C4-2B (cell line): Measurements from ENCODE around the gene FRK.

ENCODE experiments used
- ZFX ChIP-seq: fragments of 450-650 bp; IDR thresholded peaks from 2 replicates; pipeline ENCODE4 v1.6.1; 2017
- TF ChIP-seq, protein P1 (sequence below): fragments of 450-650 bp; conservative IDR thresholded peaks from 2 replicates; pipeline ENCODE4 v1.5.1; 2017; ENCODE audit warnings: mild to moderate bottlenecking

DNA sequence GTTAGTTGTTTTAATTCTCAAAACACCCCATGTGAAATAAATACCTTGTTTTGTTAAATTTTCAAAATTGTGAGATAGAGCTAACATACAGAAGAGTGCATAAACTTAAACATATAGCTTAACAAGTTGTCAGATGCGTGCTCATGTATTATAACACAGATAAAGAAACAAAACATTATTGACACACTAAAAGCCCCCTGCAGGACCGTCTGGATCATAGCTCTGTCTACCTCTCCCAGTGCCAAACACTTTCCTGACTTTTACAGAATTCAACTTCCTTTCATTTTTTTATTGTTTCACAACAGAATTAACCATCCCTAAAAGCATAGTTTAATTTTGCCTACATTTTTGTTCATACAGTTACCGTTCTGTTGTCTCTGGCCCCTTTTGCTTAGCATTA is 17.8 kb upstream of the FRK start:
- TF ChIP-seq, protein P1, sequence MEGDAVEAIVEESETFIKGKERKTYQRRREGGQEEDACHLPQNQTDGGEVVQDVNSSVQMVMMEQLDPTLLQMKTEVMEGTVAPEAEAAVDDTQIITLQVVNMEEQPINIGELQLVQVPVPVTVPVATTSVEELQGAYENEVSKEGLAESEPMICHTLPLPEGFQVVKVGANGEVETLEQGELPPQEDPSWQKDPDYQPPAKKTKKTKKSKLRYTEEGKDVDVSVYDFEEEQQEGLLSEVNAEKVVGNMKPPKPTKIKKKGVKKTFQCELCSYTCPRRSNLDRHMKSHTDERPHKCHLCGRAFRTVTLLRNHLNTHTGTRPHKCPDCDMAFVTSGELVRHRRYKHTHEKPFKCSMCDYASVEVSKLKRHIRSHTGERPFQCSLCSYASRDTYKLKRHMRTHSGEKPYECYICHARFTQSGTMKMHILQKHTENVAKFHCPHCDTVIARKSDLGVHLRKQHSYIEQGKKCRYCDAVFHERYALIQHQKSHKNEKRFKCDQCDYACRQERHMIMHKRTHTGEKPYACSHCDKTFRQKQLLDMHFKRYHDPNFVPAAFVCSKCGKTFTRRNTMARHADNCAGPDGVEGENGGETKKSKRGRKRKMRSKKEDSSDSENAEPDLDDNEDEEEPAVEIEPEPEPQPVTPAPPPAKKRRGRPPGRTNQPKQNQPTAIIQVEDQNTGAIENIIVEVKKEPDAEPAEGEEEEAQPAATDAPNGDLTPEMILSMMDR = no peak
- TF ChIP-seq ZFX = no peak
